IPS-18c (cell line): ENCODE measurements around the gene LILRB4.
A peak's percentile ranks its signal among the peaks of the same experiment; 100 is the strongest.
"Not testable (repeated sequence)": the region's sequence is repeated elsewhere in the genome, so short reads cannot be mapped to it uniquely, and the experiment has no call there.

Experiments
- H3K4me3 ChIP-seq: 2 replicates; pipeline ENCODE4 v1.7.0; 2013; ENCODE audit warnings: low read depth, mild to moderate bottlenecking, low read length, moderate library complexity; ENCODE audit not compliant: insufficient read depth
- H3K9me3 ChIP-seq: one replicate; pipeline ENCODE4 v1.6.1; 2013; ENCODE audit warnings: mild to moderate bottlenecking, low read length, moderate library complexity; ENCODE audit not compliant: control insufficient read depth, insufficient read depth

LILRB4 gene

GRCh38 chr19:54642953-54643352 lies 19.8 kb upstream of the LILRB4 start:
- H3K9me3 ChIP-seq: peaks cover 11% of the 10 kb centered on the region
- H3K4me3 ChIP-seq: not testable (repeated sequence)

GRCh38 chr19:54643583-54643982 lies 19.2 kb upstream of the LILRB4 start:
- H3K9me3 ChIP-seq: peaks cover 11% of the 10 kb centered on the region
- not testable (repeated sequence) for H3K4me3 ChIP-seq

- Histone ChIP-seq H3K9me3 (peaks cover 8% of the 10 kb centered on the region), H3K4me3 (no peak overlapping the region)
Measured at GRCh38 chr19:54644056-54644455, 18.7 kb upstream of the LILRB4 start.

GRCh38 chr19:54646331-54646841 lies 16.4 kb upstream of the LILRB4 start:
- no peak overlapping the region for H3K4me3 ChIP-seq
- peaks cover 9% of the 10 kb centered on the region for H3K9me3 ChIP-seq

GRCh38 chr19:54648129-54648528 lies 14.7 kb upstream of the LILRB4 start:
- Histone ChIP-seq H3K9me3 (peaks cover 10% of the 10 kb centered on the region), H3K4me3 (no peak overlapping the region)

- Histone ChIP-seq H3K9me3 (peaks cover 7% of the 10 kb centered on the region), H3K4me3 (no peak overlapping the region)
Measured at GRCh38 chr19:54650108-54650655, 12.6 kb upstream of the LILRB4 start.

GRCh38 chr19:54653181-54653809 lies 9.5 kb upstream of the LILRB4 start:
- Histone ChIP-seq H3K4me3 (no peak overlapping the region), H3K9me3 (peaks cover 2% of the 10 kb centered on the region)

GRCh38 chr19:54654447-54655321 lies 8.1 kb upstream of the LILRB4 start:
- peak overlapping the region; percentile 9; the same call in 1 of the 2 replicates for H3K4me3 ChIP-seq
- peaks cover 4% of the 10 kb centered on the region for H3K9me3 ChIP-seq

GRCh38 chr19:54659300-54659699 lies 3.5 kb upstream of the LILRB4 start:
- Histone ChIP-seq H3K9me3 (peaks cover 11% of the 10 kb centered on the region), H3K4me3 (no peak overlapping the region)

GRCh38 chr19:54660306-54660705 lies 2.5 kb upstream of the LILRB4 start:
- Histone ChIP-seq H3K4me3 (no peak overlapping the region), H3K9me3 (peaks cover 15% of the 10 kb centered on the region)

GRCh38 chr19:54660964-54661363 lies 1.8 kb upstream of the LILRB4 start:
- peaks cover 15% of the 10 kb centered on the region for H3K9me3 ChIP-seq
- H3K4me3 ChIP-seq: no peak overlapping the region

- H3K4me3 ChIP-seq: no peak overlapping the region
- peaks cover 21% of the 10 kb centered on the region for H3K9me3 ChIP-seq
Measured at GRCh38 chr19:54661846-54662481, 821 bp upstream of the LILRB4 start.

- H3K4me3 ChIP-seq: 0 out of 2 replicates have a peak overlapping the region, but pooled peaks have one; percentile 16
- H3K9me3 ChIP-seq: peaks cover 23% of the 10 kb centered on the region
Measured at GRCh38 chr19:54665530-54665929, 2.7 kb downstream of the LILRB4 start.

- no peak overlapping the region for H3K4me3 ChIP-seq
- H3K9me3 ChIP-seq: peaks cover 22% of the 10 kb centered on the region
Measured at GRCh38 chr19:54667217-54667616, 4.4 kb downstream of the LILRB4 start.

GRCh38 chr19:54668353-54668752 lies 5.6 kb downstream of the LILRB4 start:
- H3K9me3 ChIP-seq: peaks cover 19% of the 10 kb centered on the region
- H3K4me3 ChIP-seq: no peak overlapping the region

- peaks cover 12% of the 10 kb centered on the region for H3K9me3 ChIP-seq
Measured at GRCh38 chr19:54670576-54671357, 8.0 kb downstream of the LILRB4 start.

GRCh38 chr19:54673222-54673621 lies 10.4 kb downstream of the LILRB4 start:
- peaks cover 6% of the 10 kb centered on the region for H3K9me3 ChIP-seq
- H3K4me3 ChIP-seq: no peak overlapping the region

More at GRCh38 chr19:54670576-54671357, 8.0 kb downstream of the LILRB4 start:
- no peak overlapping the region for H3K4me3 ChIP-seq
